Activated CD4-positive, alpha-beta T cell treated with anti-CD3 and anti-CD28 coated beads, Interleukin-10, Interleukin-2, amounts not matched to agents 100 ng/mL and 50 ng/mL, durations not matched to agents 16 hours and 8 hours (primary cell): Measurements from ENCODE around the gene ZBTB24.
"Not testable (repeated sequence)": the region's sequence is repeated elsewhere in the genome, so short reads cannot be mapped to it uniquely, and the experiment has no call there.

Experiments
- DNase-seq: peaks from one replicate; pipeline ENCODE4 v3.0.0-alpha.2; 2020

ZBTB24 gene

GRCh38 chr6:109467696-109468095, 15.3 kb downstream of the ZBTB24 start:
- no peak for DNase-seq

GRCh38 chr6:109466212-109466923, 16.7 kb downstream of the ZBTB24 start:
- no peak for DNase-seq

- no peak for DNase-seq
These were observed 17.2 kb downstream of the ZBTB24 start for GRCh38 chr6:109465772-109466171.

- no peak for DNase-seq
These were observed 21.1 kb downstream of the ZBTB24 start for GRCh38 chr6:109461733-109462526.

GRCh38 chr6:109461205-109461604, 21.8 kb downstream of the ZBTB24 start:
- not testable (repeated sequence) for DNase-seq

GRCh38 chr6:109460161-109460829, 22.7 kb downstream of the ZBTB24 start:
- no peak for DNase-seq

- DNase-seq = peak; percentile 75
These were observed 24.1 kb downstream of the ZBTB24 start for GRCh38 chr6:109458774-109459531.

- no peak for DNase-seq
These were observed 25.4 kb downstream of the ZBTB24 start for GRCh38 chr6:109457562-109457996.

GRCh38 chr6:109456710-109457561, 26.1 kb downstream of the ZBTB24 start:
- DNase-seq = no peak

- no peak for DNase-seq
These were observed 26.9 kb downstream of the ZBTB24 start for GRCh38 chr6:109456111-109456583.

GRCh38 chr6:109455437-109456110, 27.4 kb downstream of the ZBTB24 start, which contains the start of gene MICAL1:
MICAL1 (minus strand) TSS chr6:109455772; CDS start chr6:109454196, 1,576 bp downstream.
- DNase-seq = peak; percentile 84

- DNase-seq = peak; percentile 86
These were observed 28.3 kb downstream of the ZBTB24 start for GRCh38 chr6:109454496-109455436.

- DNase-seq = no peak
These were observed 29.2 kb downstream of the ZBTB24 start for GRCh38 chr6:109453594-109454495.

- no peak for DNase-seq
These were observed 29.9 kb downstream of the ZBTB24 start for GRCh38 chr6:109453156-109453555.

- DNase-seq = no peak
These were observed 30.8 kb downstream of the ZBTB24 start for GRCh38 chr6:109452181-109452580.

GRCh38 chr6:109451376-109451775, 31.6 kb downstream of the ZBTB24 start:
- DNase-seq = no peak

GRCh38 chr6:109450801-109451200, 32.2 kb downstream of the ZBTB24 start:
- no peak for DNase-seq

- peak; percentile 45 for DNase-seq
These were observed 33.0 kb downstream of the ZBTB24 start for GRCh38 chr6:109449795-109450673.
